ENCODE measurements around the gene XYLT1.

XYLT1 gene

DNA sequence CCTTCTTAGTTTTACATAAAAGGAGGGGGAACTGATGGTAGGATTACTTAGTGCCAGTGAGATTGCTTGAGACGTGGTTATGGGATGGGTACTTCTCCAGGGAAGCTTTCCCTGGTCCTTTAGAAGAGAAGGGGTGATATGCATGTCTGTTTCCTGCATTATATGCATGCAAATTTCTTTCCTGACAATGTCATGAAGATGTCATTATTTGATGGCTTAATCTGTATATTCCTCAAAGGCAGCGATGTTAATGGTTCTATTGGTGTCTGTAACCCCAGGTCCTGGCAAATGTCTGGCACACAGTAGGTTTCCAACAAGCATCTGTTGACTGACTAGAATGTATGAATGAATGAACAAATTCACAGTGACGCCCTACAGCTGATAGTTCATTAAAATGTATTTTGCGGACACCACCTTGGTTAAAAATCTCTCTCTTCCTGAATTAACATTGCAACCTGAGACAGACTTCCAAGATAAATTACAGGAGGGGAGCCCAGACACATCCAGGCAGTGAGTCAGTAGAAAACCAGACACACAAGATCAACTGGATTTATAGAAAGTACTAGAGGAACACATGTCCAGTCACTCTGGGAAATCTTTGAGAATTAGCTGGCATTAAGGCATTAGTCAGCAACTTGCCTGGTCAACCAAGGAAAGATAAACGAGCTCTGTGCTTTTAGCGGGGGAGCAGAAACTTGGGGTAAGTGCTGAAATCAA is 293.4 kb downstream of the XYLT1 start:
- no peak overlapping the region for H3K4me3 ChIP-seq (ENCODE audit: low read depth, low read length)
- DNase-seq (ENCODE audit: low read depth, low spot score): peak; percentile 60
- TF ChIP-seq, protein P1, sequence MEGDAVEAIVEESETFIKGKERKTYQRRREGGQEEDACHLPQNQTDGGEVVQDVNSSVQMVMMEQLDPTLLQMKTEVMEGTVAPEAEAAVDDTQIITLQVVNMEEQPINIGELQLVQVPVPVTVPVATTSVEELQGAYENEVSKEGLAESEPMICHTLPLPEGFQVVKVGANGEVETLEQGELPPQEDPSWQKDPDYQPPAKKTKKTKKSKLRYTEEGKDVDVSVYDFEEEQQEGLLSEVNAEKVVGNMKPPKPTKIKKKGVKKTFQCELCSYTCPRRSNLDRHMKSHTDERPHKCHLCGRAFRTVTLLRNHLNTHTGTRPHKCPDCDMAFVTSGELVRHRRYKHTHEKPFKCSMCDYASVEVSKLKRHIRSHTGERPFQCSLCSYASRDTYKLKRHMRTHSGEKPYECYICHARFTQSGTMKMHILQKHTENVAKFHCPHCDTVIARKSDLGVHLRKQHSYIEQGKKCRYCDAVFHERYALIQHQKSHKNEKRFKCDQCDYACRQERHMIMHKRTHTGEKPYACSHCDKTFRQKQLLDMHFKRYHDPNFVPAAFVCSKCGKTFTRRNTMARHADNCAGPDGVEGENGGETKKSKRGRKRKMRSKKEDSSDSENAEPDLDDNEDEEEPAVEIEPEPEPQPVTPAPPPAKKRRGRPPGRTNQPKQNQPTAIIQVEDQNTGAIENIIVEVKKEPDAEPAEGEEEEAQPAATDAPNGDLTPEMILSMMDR (IDR thresholded peaks at IDR 0.05; ENCODE audit: low read depth, low read length): no peak
- in situ Hi-C loops (cut with HindIII; ENCODE audit: low sequenced_read_pairs): no loop called here

DNA sequence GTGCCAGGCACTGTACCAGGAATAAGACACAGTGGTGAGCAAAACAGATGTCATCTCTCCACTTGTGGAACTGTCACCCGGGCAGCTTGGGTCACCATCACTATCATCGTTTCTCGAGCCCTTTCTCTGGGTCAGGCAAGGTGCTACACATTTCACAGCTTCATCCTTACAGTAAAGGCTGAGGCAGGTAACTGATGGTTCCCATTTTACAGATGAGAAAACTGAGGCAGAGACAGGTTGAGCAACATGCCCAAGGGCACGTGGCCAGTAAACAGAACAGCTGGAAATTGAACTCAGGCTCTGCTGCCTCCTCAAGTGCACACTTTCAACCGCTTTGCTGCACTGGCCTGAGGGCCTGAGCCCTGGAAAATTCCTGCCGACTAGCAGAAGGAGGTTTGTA is 294.6 kb downstream of the XYLT1 start:
- no peak for DNase-seq (ENCODE audit: low read depth, low spot score)
- TF ChIP-seq, protein P1 (IDR thresholded peaks at IDR 0.05; ENCODE audit: low read depth, low read length): no peak
- in situ Hi-C loops (cut with HindIII; ENCODE audit: low sequenced_read_pairs): no loop called here
- no peak overlapping the region for H3K4me3 ChIP-seq (ENCODE audit: low read depth, low read length)

DNA sequence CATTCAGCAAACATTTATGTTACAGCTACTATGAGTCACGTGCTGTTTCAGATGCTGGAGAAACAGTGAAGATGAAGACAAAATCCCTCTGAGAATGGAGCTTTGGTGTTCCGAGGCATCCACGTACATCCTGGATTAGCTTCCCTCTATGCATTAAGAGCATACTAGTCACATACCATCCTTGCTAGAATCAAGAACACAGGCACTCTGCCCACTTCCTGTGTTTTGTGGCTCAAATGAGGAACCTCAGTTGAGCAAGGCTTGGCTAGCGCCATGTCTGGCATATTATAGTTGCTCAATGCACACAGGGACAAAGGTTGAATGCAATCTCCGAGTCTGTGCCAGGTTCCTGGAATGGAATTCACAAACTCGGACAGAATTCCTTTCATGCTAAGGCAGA is 297.5 kb downstream of the XYLT1 start:
- TF ChIP-seq, protein P1 (IDR thresholded peaks at IDR 0.05; ENCODE audit: low read depth, low read length): no peak
- no peak overlapping the region for H3K4me3 ChIP-seq (ENCODE audit: low read depth, low read length)
- in situ Hi-C loops (cut with HindIII; ENCODE audit: low sequenced_read_pairs): no loop called here
- peak; percentile 54 for DNase-seq (ENCODE audit: low read depth, low spot score)

DNA sequence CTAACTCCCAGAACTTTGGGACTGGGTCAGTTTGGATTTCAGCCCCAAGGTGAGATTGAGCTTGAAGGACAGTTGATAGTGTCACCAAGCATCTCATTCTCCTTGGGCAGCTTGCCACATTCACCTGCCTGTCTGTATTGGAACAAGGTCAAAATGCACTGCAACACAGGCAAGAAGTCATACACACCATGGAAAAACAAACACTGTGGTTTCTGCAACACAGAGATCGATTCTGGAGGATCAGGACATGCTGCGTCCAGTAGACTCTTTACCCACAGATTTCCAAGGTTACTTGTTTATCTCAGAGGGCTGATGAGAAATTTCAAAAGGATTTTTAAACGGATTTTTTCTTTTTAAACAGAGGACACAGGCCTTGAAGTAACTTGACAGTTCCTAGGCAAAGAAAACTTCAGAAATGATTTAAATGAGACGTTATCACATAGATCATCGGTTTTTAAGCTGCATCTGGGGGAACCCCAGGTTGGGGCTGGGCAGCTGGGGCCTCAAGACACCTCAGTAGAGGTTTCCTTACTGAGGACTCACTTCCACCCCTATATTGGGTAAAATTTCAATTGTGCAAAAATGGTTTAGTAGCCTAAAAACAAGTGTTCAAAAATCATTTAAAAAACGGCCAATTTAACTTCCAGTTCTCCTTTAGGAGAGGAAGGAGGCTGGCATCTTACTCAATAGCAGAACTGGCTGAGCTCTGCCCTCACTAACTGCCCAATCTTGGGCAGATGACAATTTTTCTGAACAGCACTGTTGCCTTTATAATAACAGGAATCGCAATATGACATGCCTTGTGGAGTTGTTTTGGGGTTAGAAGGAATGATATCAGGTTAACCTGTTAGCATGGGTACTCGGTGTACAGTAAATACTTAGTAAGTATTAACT is 299.3 kb downstream of the XYLT1 start:
- H3K4me3 ChIP-seq (ENCODE audit: low read depth, low read length): no peak overlapping the region
- no peak for DNase-seq (ENCODE audit: low read depth, low spot score)
- in situ Hi-C loops (cut with HindIII; ENCODE audit: low sequenced_read_pairs): no loop called here
- TF ChIP-seq, protein P1 (IDR thresholded peaks at IDR 0.05; ENCODE audit: low read depth, low read length): no peak

DNA sequence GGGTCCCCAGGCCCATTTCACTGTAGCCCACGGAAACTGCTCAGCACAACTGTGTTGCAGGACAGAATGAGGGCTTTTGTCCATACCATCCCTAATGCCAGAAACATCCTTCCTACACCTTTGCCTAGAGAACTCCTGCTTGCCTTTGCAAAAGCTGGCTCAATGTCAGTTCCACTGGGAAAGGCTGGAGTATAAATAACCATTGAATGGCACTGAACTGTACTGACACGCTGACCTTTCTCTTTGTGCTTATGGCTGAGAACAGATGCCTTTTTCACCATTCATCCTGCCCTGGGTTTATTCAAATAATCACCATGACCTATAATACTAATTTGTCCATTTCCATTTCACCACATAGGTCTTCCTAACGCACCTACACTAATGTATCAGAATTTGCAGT is 300.3 kb downstream of the XYLT1 start:
- TF ChIP-seq, protein P1 (IDR thresholded peaks at IDR 0.05; ENCODE audit: low read depth, low read length): no peak
- DNase-seq (ENCODE audit: low read depth, low spot score): no peak
- in situ Hi-C loops (cut with HindIII; ENCODE audit: low sequenced_read_pairs): no loop called here
- no peak overlapping the region for H3K4me3 ChIP-seq (ENCODE audit: low read depth, low read length)

DNA sequence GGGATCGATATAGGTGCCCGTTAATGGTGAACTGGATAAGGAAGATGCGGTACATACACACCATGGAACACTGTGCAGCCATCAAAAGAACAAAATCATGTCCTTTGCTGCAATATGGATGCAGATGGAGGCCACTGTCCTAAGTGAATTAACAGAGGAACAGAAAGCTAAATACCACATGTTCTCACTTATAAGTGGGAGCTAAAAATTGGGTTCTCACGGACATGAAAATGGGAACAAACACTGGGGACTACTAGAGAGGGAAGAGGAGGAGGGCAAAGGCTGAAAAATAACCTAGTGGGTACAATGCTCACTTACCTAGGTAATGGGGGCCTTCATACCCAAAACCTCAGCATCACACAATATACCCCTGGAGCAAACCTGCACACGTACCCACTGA is 302.6 kb downstream of the XYLT1 start:
- DNase-seq (ENCODE audit: low read depth, low spot score): no peak
- no peak overlapping the region for H3K4me3 ChIP-seq (ENCODE audit: low read depth, low read length)
- in situ Hi-C loops (cut with HindIII; ENCODE audit: low sequenced_read_pairs): no loop called here
- TF ChIP-seq, protein P1 (IDR thresholded peaks at IDR 0.05; ENCODE audit: low read depth, low read length): no peak
